SU-DHL-6 (cell line): Measurements from ENCODE around the gene CAPN5.

Experiments used
- CTCF ChIP-seq: fragments of 200-600 bp; sonication (generic); IDR thresholded peaks from one replicate; pipeline ENCODE4 v1.5.1; 2017; ENCODE audit warnings: antibody characterized with exemption, mild to moderate bottlenecking, low read length, moderate library complexity; ENCODE audit not compliant: insufficient read depth, poor library complexity, severe bottlenecking
- EZH2phosphoT487 ChIP-seq: fragments of 200-600 bp; sonication (generic), shearing (Covaris generic); conservative IDR thresholded peaks from 2 replicates; pipeline ENCODE4 v1.6.1; 2018; ENCODE audit warnings: mild to moderate bottlenecking, antibody characterized with exemption, low read length, moderate library complexity, mixed read lengths

- TF ChIP-seq CTCF (no peak), EZH2phosphoT487 (no peak)
Observed at GRCh38 chr11:77102246-77103210, 35.8 kb downstream of the CAPN5 start, which contains the start of gene OMP.
